IPS-15b (cell line): Measurements from ENCODE around the gene TTLL9.

ENCODE experiments used
- H3K27me3 ChIP-seq: one replicate; pipeline ENCODE4 v1.6.1; 2013; ENCODE audit warnings: low read length; ENCODE audit not compliant: control insufficient read depth, insufficient read depth
- H3K36me3 ChIP-seq: one replicate; pipeline ENCODE4 v1.6.1; 2013; ENCODE audit warnings: low read length; ENCODE audit not compliant: control insufficient read depth, insufficient read depth
- H3K4me1 ChIP-seq: one replicate; pipeline ENCODE4 v1.6.1; 2013; ENCODE audit warnings: mild to moderate bottlenecking, low read length; ENCODE audit not compliant: control insufficient read depth, insufficient read depth
- H3K4me3 ChIP-seq: one replicate; pipeline ENCODE4 v1.5.1; 2013; ENCODE audit warnings: low read depth, low read length
- H3K9ac ChIP-seq: one replicate; pipeline ENCODE4 v1.6.1; 2013; ENCODE audit warnings: low read depth, mild to moderate bottlenecking, low read length
- H3K9me3 ChIP-seq: one replicate; pipeline ENCODE4 v1.6.1; 2013; ENCODE audit warnings: mild to moderate bottlenecking, low read length; ENCODE audit not compliant: control insufficient read depth, insufficient read depth

Gene TTLL9

DNA sequence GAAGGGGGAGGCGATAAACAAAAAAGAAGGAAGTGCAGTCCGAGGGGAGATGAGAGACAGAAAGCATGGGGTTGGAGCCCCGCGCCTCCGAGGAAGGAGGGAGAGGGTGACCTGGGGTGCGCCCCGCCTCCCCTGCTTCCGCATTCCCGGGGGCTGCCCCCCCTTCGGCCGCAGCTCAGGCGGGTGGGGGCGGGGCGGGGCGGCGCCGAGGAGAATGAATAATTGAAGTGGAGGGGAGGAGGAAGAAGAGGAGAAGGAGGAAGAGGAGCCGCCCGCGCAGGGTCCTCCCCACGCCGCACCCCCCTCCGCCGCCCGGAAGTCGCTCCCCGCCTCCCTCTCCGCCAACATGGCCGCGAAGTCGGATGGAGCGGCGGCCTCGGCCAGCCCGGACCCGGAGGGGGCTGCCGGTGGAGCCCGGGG lies 97.4 kb downstream of the TTLL9 start, which contains the start of gene XKR7:
TSS of gene XKR7 (plus strand) at position 322 of the 420 bp plus-strand sequence. CDS start at position 347, 25 bp downstream.
- no peak within 1 kb of the TSS for H3K9ac ChIP-seq
- H3K27me3 ChIP-seq, result peaks cover 42% of the 10 kb centered on the region
- H3K4me1 ChIP-seq, result peaks cover 11% of the 10 kb centered on the region
- H3K9me3 ChIP-seq, result no peaks in the 10 kb centered on the region
- no peaks in the 10 kb centered on the region for H3K36me3 ChIP-seq
- H3K4me3 ChIP-seq, result peak within 1 kb of the TSS; percentile 59

DNA sequence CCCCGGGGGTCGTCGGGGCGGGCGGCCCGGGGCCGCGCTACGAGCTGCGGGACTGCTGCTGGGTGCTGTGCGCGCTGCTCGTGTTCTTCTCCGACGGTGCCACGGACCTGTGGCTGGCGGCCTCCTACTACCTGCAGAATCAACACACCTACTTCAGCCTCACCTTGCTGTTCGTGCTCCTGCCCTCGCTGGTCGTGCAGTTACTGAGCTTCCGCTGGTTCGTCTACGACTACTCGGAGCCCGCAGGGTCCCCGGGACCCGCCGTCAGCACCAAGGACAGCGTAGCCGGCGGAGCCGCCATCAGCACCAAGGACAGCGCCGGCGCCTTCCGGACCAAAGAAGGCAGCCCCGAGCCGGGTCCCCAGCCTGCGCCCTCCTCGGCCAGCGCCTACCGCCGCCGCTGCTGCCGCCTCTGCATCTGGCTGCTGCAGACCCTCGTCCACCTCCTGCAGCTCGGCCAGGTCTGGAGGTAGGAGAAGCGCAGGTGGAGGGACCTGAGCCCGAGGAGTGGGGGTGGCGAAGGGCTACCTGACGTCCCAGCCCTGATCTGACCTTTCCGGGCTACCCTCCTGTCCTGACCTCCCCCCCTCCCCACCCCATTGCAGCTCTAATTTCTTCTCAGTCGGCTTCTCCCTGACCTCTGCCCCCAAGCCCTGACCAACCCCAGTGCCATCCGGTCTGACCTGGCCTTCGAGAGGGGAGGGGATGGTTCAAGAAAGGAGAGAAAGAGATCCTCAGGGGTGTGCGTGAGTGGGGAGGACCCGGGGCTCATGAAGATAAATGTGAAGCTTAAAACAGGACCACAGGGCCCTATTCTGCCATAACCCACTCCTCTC lies 98.1 kb downstream of the TTLL9 start:
- no peak overlapping the region for H3K9ac ChIP-seq
- no peaks in the 10 kb centered on the region for H3K9me3 ChIP-seq
- peak overlapping the region; percentile 59 for H3K4me3 ChIP-seq
- H3K4me1 ChIP-seq, result peaks cover 11% of the 10 kb centered on the region
- no peaks in the 10 kb centered on the region for H3K36me3 ChIP-seq
- peaks cover 42% of the 10 kb centered on the region for H3K27me3 ChIP-seq

DNA sequence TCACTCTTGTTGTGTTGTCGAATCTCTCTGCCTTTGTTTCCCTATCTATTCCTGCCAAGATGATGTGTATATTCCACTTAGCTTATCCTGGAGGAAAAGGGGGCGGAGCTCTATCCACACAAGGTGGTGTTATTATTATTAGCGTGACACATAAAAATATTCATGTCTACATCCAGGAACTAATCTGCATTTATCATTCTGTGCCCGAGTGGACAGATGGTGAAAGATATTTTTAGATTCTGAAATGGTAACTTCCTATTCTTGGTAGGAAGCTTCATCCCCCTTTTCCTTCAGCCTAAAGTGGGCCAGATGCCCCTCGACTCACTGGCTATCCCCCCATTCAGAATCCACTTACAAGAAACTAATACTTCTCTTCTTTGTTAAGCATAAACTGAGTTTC lies 99.6 kb downstream of the TTLL9 start:
- Histone ChIP-seq H3K4me1 (peaks cover 17% of the 10 kb centered on the region), H3K9ac (no peak overlapping the region), H3K27me3 (peaks cover 38% of the 10 kb centered on the region), H3K4me3 (no peak overlapping the region), H3K36me3 (no peaks in the 10 kb centered on the region), H3K9me3 (no peaks in the 10 kb centered on the region)

DNA sequence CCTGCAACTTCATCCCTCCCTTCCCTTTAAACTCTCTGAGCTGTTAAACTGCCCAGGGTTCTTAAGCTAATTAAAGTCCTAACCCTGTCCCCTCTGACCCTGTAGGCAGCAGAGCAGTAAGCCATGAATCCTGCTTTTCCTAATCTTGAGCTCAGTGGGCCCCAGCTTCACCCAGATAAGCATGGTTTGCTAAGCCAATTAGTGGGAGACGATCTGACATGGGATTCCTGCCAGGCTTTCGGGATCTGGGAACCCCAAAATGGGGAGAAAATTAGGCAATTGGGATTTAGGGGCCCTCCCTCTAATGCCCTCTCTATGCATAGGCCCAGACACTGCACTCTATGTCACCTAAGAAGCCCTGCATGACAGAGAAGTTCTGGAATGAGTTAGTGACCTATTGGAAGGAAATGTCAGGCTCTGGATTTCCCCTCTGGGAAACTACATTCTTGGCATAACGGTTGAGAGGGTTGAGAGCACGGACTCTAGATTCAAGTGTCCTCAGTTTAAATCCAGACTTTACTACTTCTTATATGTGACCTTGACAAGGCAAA lies 102.1 kb downstream of the TTLL9 start:
- H3K4me3 ChIP-seq, result no peak overlapping the region
- no peaks in the 10 kb centered on the region for H3K9me3 ChIP-seq
- H3K4me1 ChIP-seq, result peaks cover 12% of the 10 kb centered on the region
- H3K9ac ChIP-seq, result no peak overlapping the region
- no peaks in the 10 kb centered on the region for H3K36me3 ChIP-seq
- peaks cover 27% of the 10 kb centered on the region for H3K27me3 ChIP-seq

DNA sequence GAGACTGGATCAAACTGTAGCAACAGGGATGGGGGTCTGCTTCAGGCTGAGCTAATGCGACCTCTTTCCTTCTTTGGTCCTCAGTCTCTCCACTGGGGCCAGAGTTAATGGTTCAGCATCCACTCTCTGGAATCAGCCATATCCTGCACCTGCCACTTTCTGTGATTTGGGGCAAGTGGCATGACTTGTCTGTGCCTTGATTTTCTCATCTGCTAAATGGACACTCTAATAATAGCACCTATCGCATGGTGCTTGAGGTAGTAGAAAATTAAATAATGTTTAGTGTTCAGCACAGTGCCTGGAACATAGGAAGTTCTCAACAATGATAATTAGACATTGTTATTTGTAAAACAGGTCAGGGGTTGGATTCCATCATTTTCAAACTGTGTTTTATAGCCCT lies 103.9 kb downstream of the TTLL9 start:
- peaks cover 21% of the 10 kb centered on the region for H3K27me3 ChIP-seq
- H3K4me1 ChIP-seq, result peaks cover 8% of the 10 kb centered on the region
- H3K9ac ChIP-seq, result no peak overlapping the region
- H3K36me3 ChIP-seq, result no peaks in the 10 kb centered on the region
- no peaks in the 10 kb centered on the region for H3K9me3 ChIP-seq
- H3K4me3 ChIP-seq, result no peak overlapping the region

DNA sequence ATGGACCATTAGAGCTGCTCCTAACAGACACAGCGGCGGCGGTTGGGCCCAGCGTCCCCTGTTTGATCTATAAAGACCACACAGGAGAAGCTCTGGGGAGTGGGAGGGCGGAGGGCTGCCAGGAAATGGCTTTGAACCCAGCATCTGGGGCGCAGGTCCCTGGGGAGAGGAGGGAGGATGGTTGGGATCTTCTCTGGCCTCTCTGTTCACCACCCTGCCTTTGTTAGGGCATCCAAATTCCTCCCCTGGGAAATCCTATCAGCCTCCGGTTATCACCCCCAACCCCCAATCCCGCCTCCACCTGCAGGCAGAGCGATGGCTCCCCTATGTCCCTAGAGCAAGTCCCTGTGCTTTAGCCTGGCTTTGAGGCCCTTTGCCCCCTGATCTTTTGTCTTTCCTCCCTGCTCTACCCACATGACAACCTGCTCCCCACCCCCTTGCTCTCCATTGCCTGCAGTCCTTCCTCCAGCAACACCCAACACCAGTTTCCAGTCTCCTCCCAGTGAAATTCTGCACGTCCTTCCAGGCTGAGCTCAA lies 104.6 kb downstream of the TTLL9 start:
- H3K9me3 ChIP-seq, result no peaks in the 10 kb centered on the region
- H3K36me3 ChIP-seq, result no peaks in the 10 kb centered on the region
- no peak overlapping the region for H3K9ac ChIP-seq
- H3K4me3 ChIP-seq, result no peak overlapping the region
- H3K4me1 ChIP-seq, result peaks cover 8% of the 10 kb centered on the region
- H3K27me3 ChIP-seq, result peaks cover 14% of the 10 kb centered on the region

DNA sequence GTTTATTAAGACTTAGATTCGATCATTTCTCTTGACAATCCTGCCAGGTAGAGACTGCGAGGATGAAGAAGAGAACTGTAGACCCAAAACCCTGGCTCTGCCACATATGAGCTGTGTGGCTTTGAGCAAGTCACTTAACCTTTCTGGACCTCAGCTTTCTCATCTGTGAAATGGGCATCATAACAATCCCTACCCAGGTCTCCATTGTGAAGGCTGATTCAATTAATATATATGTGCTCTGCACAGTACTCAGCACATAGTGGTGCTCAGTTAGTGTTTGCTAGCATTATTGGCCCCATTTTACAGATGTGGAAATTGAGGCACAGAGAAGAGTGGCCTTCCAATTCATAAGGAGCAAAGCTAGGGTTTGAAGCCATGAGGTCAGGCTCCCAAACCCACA lies 105.4 kb downstream of the TTLL9 start:
- Histone ChIP-seq H3K27me3 (peaks cover 7% of the 10 kb centered on the region), H3K9me3 (no peaks in the 10 kb centered on the region), H3K36me3 (no peaks in the 10 kb centered on the region), H3K9ac (no peak overlapping the region), H3K4me1 (peaks cover 8% of the 10 kb centered on the region), H3K4me3 (no peak overlapping the region)

DNA sequence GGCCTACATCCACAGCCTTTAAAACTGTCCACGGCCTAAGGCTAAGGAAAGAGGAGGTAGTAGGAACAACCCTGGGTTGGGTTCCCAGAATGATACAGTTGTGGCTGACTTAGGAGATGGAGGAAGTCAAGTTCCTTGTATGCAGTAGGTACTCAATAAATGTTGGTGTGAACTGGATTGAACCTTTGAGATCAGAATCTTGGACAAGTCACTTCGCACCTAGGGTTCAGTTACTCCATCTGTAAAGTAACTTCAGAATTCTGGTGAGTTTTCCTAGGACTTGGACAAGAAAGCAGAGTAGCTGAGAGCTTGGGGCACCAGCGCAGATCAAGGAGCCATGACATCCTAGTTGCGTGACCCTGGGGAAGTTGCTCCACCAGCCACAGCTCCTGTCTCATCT lies 106.6 kb downstream of the TTLL9 start:
- H3K36me3 ChIP-seq, result no peaks in the 10 kb centered on the region
- peaks cover 8% of the 10 kb centered on the region for H3K4me1 ChIP-seq
- H3K27me3 ChIP-seq, result peaks cover 2% of the 10 kb centered on the region
- H3K9me3 ChIP-seq, result no peaks in the 10 kb centered on the region
- no peak overlapping the region for H3K9ac ChIP-seq
- H3K4me3 ChIP-seq, result no peak overlapping the region

DNA sequence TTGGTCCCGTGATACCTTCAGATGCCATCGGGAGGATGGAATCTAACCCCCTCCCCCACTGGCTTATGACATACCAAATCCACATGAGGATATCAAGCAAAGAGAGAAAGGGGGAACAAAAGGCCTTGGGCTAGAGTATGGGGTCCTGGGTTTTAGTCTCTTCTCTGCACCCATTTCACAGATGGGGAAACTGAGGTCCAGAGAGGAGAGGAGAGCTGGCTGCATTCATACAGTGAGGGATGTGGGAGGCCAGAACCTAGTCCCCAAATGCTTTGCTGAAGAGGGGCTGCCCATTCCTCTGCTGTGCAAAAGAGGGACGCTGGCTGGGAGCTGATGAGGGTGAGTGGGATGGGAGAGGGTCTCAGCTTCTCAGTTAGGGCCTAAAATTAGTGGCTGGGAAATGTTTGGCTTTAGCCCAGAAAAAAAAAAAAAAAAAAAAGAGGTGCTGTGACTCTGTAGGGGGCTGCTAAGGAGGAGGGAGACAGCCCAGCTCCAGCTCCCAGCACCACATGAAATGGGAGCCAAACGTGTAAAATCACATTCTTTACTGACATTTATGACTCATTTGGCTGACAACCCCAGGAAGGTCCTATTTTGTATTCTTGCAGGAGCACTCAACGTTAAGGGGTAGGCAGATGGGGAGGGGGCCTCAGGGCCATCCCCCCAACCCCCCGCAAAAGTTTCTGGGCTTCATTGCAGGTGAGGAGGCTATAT lies 109.4 kb downstream of the TTLL9 start:
- no peaks in the 10 kb centered on the region for H3K36me3 ChIP-seq
- H3K4me1 ChIP-seq, result no peaks in the 10 kb centered on the region
- H3K9me3 ChIP-seq, result no peaks in the 10 kb centered on the region
- H3K27me3 ChIP-seq, result no peaks in the 10 kb centered on the region
- H3K9ac ChIP-seq, result no peak overlapping the region
- H3K4me3 ChIP-seq, result no peak overlapping the region

DNA sequence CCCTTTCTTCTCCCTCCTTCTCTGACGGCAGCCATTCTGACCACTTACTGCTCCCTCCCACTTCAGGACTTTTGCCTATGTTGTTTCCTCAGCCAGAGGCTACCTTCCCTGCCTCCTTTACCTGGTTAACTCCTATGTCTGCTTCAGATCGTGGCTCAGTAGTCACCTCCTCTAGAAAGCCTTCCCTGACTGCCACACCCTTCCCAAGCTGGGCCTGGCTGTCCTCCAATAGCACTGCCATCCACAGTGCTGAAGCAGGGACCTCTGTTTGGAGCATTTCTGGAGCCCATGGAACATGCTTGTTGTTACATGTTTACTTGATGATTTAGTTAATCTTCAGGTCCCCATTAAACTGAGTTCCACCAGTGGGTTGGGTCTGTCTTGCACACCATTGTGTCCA lies 111.3 kb downstream of the TTLL9 start:
- H3K36me3 ChIP-seq, result no peaks in the 10 kb centered on the region
- no peak overlapping the region for H3K4me3 ChIP-seq
- H3K27me3 ChIP-seq, result no peaks in the 10 kb centered on the region
- H3K4me1 ChIP-seq, result no peaks in the 10 kb centered on the region
- no peak overlapping the region for H3K9ac ChIP-seq
- H3K9me3 ChIP-seq, result no peaks in the 10 kb centered on the region

DNA sequence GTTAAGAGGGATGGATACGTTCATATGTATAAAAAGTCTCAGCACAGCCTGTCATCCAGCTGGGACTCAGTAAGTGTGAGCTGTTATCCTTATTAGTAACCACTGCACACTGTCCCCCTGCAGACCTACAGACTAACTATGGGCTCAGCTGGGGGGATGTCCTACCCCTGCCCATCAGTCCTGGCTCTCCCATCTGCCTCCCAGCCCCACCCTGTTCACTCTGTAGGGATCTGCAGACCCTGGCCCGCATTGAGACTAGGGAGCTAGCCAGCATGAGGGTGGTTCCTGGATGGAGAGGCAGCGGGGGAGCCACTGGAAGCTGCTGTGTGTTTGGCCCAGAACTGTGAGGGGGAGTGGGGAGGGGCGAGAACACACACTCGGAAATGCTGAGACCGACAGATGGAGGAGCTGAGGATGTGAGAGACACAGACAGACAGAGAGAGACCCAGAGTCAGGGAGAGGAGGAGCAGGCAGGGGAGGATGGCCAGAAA lies 114.6 kb downstream of the TTLL9 start:
- H3K9me3 ChIP-seq, result no peaks in the 10 kb centered on the region
- no peak overlapping the region for H3K9ac ChIP-seq
- no peaks in the 10 kb centered on the region for H3K4me1 ChIP-seq
- H3K36me3 ChIP-seq, result no peaks in the 10 kb centered on the region
- H3K27me3 ChIP-seq, result no peaks in the 10 kb centered on the region
- no peak overlapping the region for H3K4me3 ChIP-seq
